DMS79 treated with DMSO at 0.1 percent for 48 hours (cell line): ENCODE results near the gene LRRC57.
"Not testable (repeated sequence)": the region's sequence is repeated elsewhere in the genome, so short reads cannot be mapped to it uniquely, and the experiment has no call there.

ENCODE experiments used
- DNase-seq: peaks from one replicate; lab custom pipeline; 2025; lab: John Stamatoyannopoulos, UW

Gene LRRC57

DNA sequence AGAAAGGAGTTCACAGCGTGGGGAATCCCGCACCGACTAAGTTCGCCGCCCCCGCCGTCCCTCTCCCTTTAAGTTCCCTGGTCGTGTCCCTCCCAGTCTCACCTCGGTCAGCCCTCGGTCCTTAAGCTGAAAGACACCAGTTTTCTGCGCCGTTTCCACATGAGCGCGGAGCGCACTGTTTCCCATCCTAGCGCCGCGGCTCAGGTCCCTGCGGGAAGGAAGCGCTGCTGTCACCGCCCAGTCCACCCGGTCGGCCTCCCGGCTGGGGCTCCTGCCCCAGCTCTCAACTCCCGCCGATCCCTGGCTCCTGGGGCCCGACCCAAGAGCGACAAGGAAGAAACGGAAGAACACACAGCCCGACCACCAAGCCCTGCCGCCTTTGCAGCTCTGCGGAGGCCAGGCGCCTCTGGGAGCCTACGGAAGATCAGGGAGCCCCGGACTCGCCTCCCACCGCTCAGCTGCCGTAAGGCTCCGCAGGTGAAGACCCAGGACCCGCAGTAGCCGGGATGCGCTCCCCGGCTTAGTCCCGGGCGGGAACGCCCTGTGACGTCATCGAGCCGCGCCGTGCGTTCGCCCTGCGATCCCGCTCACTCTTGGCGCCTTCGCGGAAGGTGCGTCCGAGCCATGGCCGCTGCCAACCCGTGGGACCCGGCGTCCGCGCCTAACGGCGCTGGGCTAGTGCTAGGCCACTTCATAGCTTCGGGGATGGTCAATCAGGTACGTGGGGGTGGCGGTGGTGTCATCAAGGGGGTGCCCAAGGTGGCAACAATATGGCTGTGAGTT is at the start of gene LRRC57, which contains the start of gene HAUS2:
TSS of gene LRRC57 (minus strand) at position 545 of the 783 bp plus-strand sequence. CDS start at position 186, 359 bp downstream.
TSS of gene HAUS2 (plus strand) at position 590 of the 783 bp plus-strand sequence. CDS start at position 625, 35 bp downstream.
- DNase-seq: peak; percentile 25

DNA sequence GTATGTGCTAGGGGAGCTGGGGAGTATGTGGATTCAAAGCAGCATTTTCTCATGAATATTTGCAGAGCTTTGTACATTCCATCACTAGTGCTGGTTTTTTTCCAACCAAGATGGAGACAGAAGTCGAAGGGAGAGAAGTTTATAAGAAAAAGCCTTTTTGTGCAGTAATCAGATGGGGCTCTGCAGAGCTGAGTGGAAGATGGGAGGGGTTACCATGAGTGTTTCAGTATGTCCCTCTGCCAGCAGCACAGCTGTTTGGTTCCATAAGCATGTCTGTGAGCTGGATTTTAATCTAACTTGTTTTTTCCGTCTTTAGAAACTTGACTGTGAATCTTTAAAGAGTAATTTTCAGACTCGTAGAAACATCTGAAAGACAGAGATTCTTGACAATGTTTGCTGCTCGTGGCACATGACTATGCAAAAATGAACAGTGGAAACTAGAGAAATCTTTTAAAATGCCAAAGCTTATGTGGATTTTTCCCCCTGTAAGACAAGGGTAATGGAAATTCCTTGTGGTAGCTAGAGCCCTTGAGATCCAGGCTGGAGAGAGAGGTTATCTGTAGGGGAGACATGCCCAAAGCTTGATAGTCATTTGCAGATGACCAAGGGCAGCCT is 47.1 kb upstream of the LRRC57 start:
- DNase-seq: no peak

DNA sequence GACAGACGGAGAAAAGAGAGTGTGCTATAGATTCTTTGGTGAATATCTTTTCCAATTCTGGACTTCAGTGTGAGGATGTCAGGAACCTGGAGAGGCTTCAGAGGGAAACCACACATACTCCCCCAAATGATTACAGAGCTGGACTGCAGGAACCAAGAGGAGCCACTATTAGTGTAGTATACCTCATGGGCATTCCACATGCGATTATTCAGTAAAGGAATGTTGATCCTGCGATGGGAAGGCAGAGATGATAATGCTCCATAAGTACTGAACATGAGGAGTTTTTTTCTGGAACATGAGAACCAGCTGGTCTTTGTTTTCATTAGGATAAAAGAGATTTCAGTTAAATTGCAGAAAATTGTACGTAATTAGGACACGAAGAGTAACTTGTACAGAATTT is 45.5 kb upstream of the LRRC57 start:
- no peak for DNase-seq

DNA sequence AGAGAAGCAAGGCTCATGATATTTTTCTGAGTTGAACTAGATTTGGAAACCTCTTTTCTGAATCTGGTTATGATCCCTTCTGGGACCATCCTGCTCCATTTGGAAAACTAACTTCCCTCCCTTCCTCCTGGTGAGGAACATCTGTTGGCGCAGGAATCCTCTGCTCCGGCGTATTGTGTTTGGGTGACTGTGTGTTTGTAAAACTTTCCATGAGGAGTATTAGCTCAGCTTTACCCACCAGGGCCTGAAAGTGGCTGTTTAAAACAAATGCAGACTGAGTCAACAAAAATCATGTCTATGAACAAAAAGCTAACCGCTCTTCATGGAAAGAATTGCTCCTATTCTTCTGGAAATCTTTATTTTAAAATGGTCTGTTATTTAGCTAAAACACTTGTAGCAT is 44.5 kb upstream of the LRRC57 start:
- DNase-seq: no peak

DNA sequence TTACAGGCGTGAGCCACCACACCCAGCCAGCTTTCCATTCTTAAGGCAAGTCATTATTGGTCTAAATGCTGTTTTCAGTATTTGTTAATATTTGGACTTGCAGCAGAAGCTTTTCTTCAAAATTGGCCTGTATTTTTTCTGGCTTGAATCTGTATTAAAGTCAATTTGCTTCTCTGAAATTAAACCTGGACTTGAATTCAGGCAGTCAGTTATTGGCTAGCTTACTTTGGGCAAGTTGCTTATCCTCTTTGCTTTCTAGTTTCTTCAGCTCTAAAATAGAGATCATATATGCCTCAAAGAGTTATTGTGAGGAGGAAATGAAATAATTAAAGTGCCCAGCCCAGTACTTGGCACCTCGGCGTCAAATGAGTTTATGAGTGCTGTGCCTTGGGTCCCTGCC is 44.1 kb upstream of the LRRC57 start:
- DNase-seq: no peak

DNA sequence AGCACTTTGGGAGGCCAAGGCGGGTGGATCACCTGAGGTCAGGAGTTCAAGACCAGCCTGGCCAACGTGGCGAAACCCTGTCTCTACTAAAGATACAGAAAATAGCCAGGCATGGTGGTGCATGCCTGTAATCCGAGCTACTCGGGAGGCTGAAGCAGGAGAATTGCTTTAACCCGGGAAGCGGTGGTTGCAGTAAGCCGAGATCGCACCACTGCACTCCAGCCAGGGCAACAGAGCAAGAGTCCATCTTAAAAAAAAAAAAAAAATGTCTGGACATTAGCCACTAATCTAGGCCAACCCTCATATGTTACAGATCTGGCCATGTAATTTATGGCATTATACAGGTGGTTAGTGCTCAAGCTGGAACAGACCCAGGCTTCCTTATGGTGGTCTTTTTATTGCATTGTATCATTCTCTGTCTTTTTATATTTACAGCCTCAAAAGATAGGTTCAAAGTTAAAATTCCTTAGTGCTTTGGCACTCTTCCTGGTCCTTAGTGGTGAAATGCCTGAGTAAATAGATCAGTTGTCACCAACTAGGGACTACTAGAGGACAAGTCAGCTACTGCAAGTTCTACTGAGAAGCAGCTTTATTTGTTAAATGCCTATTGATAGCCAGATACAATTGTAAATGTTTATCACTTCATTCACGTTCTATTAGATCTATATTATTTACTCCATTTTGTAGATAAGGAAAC is 42.8 kb upstream of the LRRC57 start:
- no peak for DNase-seq

DNA sequence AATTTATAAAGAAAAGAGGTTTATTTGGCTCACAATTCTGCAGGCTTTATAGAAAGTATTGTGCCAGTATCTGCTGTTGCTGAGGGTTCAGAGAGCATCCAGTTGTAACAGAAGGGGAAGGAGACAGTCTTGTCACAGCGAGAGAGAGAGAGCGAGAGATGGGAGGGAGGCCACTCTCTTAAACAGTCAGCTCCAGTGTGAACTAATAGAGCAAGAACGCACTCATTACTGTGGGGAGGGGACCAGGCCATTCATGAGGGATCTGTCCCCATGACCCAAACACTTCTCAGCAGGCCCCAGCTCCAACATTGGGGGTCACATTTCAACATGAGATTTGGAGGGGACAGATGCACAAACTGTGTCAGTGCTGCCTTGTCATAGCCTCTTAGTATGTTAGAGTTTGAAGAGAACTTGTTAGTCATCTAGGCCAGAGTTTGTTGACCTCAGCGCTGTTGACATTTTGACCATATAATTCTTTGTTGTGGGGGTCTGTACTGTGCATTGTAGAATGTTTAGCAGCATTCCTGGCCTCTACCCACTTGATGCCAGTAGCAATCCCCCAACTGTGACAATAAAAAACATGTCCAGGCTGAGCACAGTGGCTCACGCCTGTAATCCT is 42.1 kb upstream of the LRRC57 start:
- DNase-seq: no peak

DNA sequence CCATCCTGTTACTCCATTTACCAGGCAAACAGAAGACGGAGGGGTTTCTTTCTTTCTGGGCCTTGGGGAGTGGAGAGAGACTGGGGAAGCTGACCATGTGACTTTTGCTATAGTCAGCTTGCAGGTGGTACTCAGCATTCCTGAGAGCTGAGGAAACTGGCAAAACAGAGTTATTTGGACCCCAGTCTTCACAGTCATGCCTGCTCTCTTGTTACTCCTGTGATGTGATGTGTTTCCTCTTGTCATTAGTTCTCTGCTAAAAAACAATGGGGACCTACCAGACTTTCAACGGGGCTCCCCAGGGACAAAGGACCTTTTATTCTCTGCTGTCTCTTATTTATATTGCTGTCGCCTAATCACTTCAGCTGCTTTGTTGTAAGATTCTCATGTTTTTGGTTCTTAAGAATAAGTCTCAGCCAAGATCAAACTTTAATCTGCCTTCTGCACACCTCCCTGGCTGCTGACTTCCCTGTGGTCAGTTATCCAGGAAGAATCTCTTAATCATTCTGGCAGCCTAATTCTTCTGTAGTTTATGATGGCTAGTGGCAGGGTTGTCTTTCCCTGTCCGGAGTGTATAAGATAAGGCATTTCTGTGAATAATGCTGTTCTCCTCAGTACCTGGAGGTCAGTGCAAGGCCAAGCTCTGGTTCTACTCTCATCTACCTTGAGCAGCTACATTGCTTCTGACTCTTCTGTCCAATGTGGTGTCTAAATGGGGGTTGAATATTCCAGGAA is 35.6 kb upstream of the LRRC57 start:
- no peak for DNase-seq

DNA sequence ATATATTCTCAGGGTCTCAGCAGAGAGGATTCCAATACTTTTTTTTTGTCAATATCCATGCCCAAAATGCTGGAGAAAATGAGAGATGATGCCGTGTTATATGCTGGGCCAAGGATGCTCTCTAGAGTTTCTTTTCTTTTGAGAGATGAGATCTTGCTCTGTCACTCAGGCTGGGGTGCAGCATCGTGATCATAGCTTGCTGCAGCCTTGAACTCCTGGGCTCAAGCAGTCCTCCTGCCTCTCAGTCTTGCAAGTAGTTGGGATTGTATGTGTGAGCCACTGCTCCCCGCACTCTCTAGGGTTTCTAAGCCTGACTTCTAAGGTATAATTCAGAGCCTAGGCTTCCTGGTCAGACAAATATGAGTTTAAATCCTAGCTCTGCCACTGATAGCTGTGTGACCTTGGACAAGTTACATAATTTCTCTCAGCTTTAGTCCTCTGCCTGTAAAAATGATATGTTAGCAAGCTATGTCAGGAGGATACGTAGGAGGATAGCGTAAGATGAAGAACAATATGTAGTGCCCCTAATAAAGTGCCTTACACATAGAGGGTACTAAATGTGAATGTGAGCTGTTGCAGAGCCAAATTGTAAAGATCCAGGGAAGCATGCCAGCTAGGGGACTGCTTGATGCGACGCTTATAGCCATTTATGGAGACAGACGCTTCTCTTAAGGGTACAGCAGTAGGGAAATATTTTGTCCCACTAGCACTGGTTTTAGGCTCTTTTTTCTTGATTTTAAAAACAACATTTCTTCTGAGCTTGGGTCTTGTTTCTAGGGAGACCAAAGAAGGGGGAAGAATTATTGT is 34.2 kb upstream of the LRRC57 start:
- no peak for DNase-seq

DNA sequence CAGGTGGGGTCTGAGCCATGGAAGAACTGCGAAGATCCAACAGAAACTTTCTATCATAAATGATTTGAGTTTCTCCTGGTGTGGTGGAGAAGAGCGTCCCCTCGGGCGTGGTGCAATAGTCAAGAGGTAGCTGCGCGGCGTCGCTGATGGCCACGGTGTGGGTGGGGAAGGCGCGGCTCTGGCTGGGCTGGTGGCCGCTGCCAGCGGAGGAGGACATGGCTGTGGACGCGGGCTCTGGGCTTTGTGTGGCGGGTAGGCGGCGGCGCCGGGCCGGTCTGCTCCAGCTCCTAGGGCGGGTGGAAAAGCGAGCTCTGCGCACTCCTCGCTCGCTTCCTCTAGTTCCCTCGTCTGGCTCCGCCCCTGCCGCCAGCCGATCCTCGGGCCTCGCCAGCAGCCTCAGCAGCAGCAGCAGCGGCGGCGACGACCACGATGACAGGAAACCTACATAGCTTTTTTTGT is 32.7 kb upstream of the LRRC57 start:
- DNase-seq: peak; percentile 44

DNA sequence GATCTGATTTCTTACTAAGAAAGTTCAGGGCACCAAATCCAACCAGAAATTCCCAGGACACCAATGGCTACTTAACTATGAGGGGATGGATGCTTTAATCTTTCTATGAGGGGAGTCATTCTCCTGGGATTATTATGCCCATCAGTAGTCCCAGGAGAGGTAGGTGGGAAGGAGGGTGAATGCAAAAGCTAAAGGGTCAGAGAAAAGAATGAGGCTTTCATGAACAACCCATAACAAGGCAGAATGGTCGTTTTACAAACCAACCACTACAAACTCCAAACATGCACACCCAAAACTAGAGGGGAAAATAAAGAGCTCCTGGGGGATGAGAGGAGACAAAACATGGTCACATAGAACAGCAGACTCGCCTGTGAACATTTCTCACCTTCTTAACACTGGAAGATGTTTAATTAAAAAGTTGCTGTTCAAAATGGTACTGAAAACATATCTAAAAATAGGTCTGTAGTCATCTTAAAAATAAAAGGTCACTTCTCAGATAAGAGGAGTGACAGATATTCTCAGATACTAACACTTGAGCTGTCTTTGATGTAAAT is 30.5 kb upstream of the LRRC57 start:
- no peak for DNase-seq

DNA sequence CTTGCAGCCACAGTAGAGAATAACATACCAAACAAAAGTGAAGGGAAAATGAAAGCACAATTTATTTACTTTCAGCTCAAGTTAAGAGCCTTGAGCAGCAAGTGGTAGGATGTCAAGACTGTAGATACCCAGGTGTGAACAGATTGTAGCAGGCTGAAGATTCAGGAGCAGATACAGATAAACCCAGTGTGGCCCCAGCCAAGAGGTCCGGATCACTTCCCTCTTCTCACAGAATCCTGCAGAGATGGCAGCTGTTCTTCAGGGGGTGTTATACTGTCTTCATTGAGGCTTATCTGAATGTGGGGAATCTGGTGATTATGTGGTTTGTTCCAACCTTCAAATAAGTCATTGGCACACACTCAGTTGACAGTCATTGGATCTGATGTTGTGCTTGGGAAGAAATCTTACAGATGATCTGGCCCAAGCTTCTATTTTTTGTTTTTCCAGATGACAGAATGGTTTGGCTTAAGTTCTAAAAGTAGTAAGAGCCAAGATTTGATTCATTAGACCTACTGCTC is 29.0 kb upstream of the LRRC57 start:
- DNase-seq: no peak

DNA sequence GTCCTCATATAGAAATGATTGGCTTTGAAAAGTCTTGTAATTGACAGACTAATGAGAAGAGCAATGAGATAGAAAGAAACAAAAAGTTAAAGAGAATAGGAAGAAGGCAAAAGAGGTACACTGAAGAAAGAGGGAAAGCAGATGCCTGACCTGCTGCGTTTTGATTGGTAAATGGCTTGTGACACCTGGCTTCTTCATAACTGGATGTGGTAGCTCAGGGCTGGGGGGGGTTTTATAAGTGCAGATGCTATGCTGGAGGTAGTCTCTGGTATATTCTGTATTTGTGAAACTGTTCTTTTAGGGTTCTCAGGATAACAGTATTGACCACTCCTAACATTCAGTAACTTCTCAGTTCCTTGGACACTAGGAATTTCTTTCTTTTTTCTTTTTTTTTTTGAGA is 28.2 kb upstream of the LRRC57 start:
- peak; percentile 6 for DNase-seq

DNA sequence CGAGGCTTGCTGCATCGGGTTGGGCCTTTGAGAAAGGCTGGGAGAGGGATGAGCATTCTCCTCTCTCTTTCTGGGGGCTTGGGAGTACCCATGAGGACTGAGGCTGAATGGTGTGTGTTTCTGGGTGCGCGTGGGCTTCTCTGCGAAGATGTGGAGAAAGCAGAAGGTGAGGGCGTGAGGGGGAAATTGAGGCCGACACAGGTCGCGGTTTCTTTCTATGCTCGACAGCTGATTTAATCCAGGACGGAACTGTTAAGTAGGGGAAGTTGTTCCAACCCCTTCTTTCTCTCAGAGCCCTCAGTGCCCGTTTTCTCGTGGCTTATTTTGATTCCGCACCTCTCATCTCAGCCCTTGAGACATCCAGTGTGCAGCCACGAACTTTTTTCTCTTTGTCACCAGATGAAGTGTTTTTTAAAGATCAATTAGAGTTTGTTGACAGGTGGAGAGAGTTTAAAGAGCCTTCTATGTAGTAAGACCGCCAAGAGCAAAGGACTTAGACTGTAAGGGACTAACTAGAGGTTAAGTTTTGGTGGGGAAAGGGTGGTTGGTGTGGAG is 27.5 kb upstream of the LRRC57 start:
- DNase-seq: peak; percentile 14

DNA sequence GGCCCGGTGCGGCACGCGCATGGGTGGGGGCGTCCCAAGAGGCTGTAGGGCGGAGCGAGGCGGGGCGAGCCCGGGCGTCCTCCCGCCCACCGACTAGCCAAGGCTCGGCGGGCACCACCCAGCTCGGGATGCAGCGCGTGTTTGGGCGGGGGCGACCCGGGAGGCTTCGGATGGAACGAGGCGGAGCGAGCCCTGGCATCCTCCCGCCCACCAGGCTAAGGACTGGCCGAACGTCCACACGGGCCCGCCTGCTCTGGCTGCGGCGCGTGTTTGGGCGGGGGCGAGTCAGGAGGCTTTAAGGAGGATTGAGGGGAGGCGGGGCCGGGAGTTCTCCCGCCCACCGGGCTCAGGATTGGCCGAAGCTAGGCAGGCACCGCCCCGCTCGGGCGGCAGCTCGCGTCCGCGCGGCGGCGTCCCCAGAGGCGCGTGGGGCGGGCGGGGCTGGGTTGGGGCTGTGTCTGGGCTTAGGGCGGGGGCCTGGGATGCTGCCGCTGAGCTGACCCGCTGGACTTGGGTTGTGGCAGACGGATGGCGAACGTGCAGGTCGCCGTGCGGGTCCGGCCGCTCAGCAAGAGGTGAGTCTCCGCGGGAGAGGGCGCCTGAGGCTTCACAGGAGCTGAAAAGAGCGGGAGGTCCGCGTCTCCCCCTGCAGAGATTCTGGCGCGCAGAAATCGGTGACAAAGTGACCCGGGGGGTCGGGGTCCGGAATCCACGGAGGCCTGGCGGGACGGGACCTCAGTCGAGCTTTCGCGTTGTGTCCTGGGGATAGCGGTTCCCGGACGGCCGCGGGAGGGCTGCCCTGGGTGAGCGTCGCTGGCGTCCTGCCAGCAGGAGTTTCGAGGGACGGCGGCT is 26.8 kb upstream of the LRRC57 start, which contains the start of gene STARD9:
TSS of gene STARD9 (plus strand) at position 419 of the 852 bp plus-strand sequence. CDS start at position 529, 110 bp downstream.
- DNase-seq: peak; percentile 67

DNA sequence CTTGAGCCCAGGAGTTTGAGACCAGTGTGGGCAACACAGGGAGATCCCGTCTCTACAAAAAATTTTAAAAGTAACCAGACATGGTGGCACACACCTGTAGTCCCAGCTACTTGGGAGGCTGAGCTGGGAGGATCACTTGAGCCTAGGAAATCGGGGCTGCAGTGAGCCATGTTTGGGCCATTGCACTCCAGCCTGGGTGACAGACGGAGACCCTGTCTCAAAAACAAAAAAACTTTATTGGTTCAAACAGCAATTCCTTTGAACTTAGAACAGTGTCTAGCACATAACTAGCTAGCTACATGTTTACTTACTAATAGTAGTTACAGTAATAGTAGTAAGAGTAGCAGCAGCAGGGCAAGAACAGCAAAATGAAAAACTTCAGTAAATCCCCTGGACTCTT is 10.1 kb upstream of the LRRC57 start:
- DNase-seq: no peak

DNA sequence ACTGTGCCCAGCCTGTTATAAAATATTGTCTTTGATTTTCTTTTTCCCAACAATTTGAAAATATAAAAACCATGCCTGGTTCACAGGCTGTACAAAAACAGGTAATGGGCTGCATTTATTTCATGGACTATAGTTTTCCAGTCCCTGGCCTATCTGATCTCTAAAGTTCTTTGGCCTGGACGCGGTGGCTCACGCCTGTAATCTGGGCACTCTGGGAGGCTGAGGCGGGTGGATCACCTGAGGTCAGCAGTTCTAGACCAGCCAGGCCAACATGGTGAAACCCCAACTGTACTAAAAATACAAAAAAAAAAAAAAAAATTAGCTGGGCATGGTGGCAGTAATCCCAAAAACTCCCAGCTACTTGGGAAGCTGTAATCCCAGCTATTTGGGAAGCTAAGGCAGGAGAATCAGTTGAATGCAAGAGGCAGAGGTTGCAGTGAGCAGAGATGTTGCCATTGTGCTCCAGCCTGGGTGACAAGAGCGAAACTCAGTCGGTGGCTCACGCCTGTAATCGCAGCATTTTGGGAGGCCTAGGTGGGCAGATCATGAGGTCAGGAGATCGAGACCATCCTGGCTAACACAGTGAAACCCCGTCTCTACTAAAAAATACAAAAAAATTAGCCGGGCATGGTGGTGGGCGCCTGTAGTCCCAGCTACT is 8.1 kb upstream of the LRRC57 start:
- DNase-seq: not testable (repeated sequence)

DNA sequence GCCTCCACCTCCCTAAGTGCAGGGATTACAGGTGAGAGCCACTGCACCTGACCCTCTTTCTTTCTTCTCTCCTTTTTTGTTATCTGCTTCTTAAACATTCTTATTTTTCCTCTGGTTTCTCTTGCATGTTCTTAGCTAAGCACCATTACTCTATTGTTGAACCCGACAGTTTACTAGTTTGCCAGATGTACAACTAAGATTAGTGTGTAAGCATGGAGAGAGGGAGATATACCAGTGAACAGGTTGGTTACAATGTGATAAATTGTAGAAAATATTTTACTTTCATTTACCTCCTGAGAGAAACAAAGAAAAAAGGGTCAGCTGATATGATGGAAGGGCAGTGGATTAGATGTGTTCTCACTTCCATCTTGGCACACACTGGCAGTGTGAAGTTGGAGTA is 5.0 kb upstream of the LRRC57 start:
- no peak for DNase-seq
